GM18507 (cell line): Measurements from ENCODE around the gene CEP104.

Experiments used
- DNase-seq: peaks from one replicate; pipeline ENCODE4 v3.0.0; 2011; ENCODE audit warnings: low read depth; ENCODE audit not compliant: insufficient read length; ENCODE audit errors: extremely low spot score
- FAIRE-seq: peaks from 2 replicates; lab custom pipeline; 2011; peaks lifted over from hg19 to GRCh38; lab: Jason Lieb, UNC

CEP104 gene

GRCh38 chr1:3874736-3875135 lies 17.7 kb upstream of the CEP104 start:
- no peak for FAIRE-seq
- no peak for DNase-seq

- DNase-seq (no peak), FAIRE-seq (no peak)
These were observed 15.5 kb upstream of the CEP104 start for GRCh38 chr1:3872546-3872945.

- no peak for DNase-seq
- no peak for FAIRE-seq
These were observed 14.4 kb upstream of the CEP104 start for GRCh38 chr1:3871451-3871805.

- FAIRE-seq (no peak), DNase-seq (no peak)
These were observed 12.8 kb upstream of the CEP104 start for GRCh38 chr1:3869751-3870301.

- DNase-seq: no peak
These were observed 11.5 kb upstream of the CEP104 start for GRCh38 chr1:3868464-3869006.

GRCh38 chr1:3865606-3866160 lies 8.7 kb upstream of the CEP104 start:
- FAIRE-seq (no peak), DNase-seq (no peak)

More at GRCh38 chr1:3868464-3869006, 11.5 kb upstream of the CEP104 start:
- no peak for FAIRE-seq

GRCh38 chr1:3864884-3865283 lies 7.9 kb upstream of the CEP104 start:
- DNase-seq (no peak), FAIRE-seq (no peak)

GRCh38 chr1:3863231-3863935 lies 6.4 kb upstream of the CEP104 start:
- DNase-seq (no peak), FAIRE-seq (no peak)

- no peak for DNase-seq
- FAIRE-seq: no peak
These were observed 1.4 kb upstream of the CEP104 start for GRCh38 chr1:3858231-3858981.

GRCh38 chr1:3857791-3858129 lies 749 bp upstream of the CEP104 start:
- FAIRE-seq (no peak), DNase-seq (no peak)

GRCh38 chr1:3852711-3853485 lies 4.1 kb downstream of the CEP104 start:
- FAIRE-seq (no peak), DNase-seq (no peak)

- no peak for DNase-seq
- no peak for FAIRE-seq
These were observed 4.9 kb downstream of the CEP104 start for GRCh38 chr1:3852091-3852490.

- FAIRE-seq: no peak
- no peak for DNase-seq
These were observed 5.7 kb downstream of the CEP104 start for GRCh38 chr1:3851292-3851691.

- no peak for DNase-seq
- FAIRE-seq: no peak
These were observed 6.2 kb downstream of the CEP104 start for GRCh38 chr1:3850857-3851256.

- no peak for DNase-seq
- no peak for FAIRE-seq
These were observed 9.9 kb downstream of the CEP104 start for GRCh38 chr1:3847081-3847480.

GRCh38 chr1:3846541-3846940 lies 10.5 kb downstream of the CEP104 start:
- DNase-seq: no peak
- no peak for FAIRE-seq

GRCh38 chr1:3842912-3843311 lies 14.1 kb downstream of the CEP104 start:
- no peak for FAIRE-seq
- no peak for DNase-seq

GRCh38 chr1:3841491-3841890 lies 15.5 kb downstream of the CEP104 start:
- no peak for DNase-seq
- FAIRE-seq: no peak

- FAIRE-seq (no peak), DNase-seq (no peak)
These were observed 18.2 kb downstream of the CEP104 start for GRCh38 chr1:3838788-3839187.

- FAIRE-seq: no peak
- no peak for DNase-seq
These were observed 19.3 kb downstream of the CEP104 start for GRCh38 chr1:3837685-3838084.
